ENCODE data around the gene ATF7. TPM values are rescaled to one million over a fixed set of nuclear protein-coding genes. Genes with fewer than 3 reads are reported as not detected.

The ATF7 gene
- total RNA-seq, 1 experiment from 2014 or later, result 11.9 TPM

DNA sequence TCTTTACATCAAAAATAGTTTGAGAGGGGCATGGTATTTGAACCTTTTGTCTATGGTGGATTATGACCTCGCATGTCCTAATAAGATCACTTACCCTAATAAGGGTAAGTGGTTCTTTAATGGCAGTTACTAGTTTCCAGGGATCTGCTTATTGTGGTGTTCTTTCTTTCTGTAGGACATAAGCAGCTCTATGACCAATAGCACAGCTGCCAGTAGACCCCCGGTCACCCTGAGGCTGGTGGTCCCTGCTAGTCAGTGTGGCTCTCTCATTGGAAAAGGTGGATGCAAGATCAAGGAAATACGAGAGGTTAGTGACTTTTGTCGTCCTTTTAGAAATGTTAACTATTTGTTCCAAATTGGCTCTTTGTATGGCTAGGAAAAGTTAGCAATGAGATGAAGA lies 167.1 kb downstream of the ATF7 start:
- DNase-seq (ENCODE audit: low read depth), result no peak

Other genes starting within 250 kb of the ATF7 start
- gene SP1, start 246.2 kb downstream of the ATF7 start, total RNA-seq (2014; rRNA removed; shearing (Covaris generic)), result 26.2 and 41.5 TPM in 2 replicates
- not detected in 2 replicates for gene AMHR2, start 202.5 kb downstream of the ATF7 start, total RNA-seq (2014; rRNA removed; shearing (Covaris generic))
- gene PRR13, start 184.6 kb downstream of the ATF7 start, total RNA-seq (2014; rRNA removed; shearing (Covaris generic)), result 145 and 146 TPM in 2 replicates
- gene PCBP2, start 174.3 kb downstream of the ATF7 start, total RNA-seq (2014; rRNA removed; shearing (Covaris generic)), result 90.2 and 194 TPM in 2 replicates
- 5.6 and 7.7 TPM in 2 replicates for gene MAP3K12, start 126.9 kb downstream of the ATF7 start, total RNA-seq (2014; rRNA removed; shearing (Covaris generic))
- gene TARBP2, start 125.1 kb downstream of the ATF7 start, total RNA-seq (2014; rRNA removed; shearing (Covaris generic)), result 29.4 and 31.7 TPM in 2 replicates
- not detected in 2 replicates for gene NPFF, start 118.9 kb downstream of the ATF7 start, total RNA-seq (2014; rRNA removed; shearing (Covaris generic))
- gene ATP5MC2, start 49.7 kb upstream of the ATF7 start, total RNA-seq (2014; rRNA removed; shearing (Covaris generic)), result 206 and 387 TPM in 2 replicates
- 28.3 and 47.3 TPM in 2 replicates for gene CALCOCO1, start 101.1 kb upstream of the ATF7 start, total RNA-seq (2014; rRNA removed; shearing (Covaris generic))
- gene CISTR, start 125.6 kb upstream of the ATF7 start, total RNA-seq (2014; rRNA removed; shearing (Covaris generic)), result not detected in 2 replicates

Data from M059J (cell line).